CD1c-positive myeloid dendritic cell (primary cell): ENCODE measurements around the gene PTH1R.
A peak's percentile ranks its signal among the peaks of the same experiment; 100 is the strongest.

Source experiments
- DNase-seq: peaks from one replicate; pipeline ENCODE4 v3.0.0-alpha.2; 2016; ENCODE audit errors: extremely low spot score

Gene PTH1R

GRCh38 chr3:46930166-46930944 lies 52.8 kb downstream of the PTH1R start:
- peak; percentile 88 for DNase-seq

DNA sequence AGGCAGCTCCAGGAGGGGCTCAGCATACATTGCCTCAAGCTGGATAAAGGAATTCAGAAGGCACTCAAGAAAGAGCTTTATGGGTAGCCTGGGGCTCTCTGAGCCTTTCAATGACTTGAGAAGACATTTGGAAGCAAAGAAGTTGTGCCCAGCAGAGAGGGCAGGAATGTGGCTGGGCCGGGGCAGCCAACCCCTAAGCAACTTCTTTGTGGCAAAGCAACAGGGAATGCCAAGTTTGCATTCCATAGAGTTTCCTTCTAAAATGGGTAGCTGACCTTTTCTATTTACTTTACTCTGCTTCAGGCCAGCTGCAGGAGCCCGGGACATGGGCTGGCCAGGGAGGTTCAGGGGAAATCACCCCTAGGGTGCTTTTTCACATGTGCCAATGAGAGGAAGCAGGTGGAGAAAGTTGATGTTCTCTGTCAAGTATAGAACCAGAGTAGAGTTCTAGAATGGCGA lies 53.5 kb downstream of the PTH1R start:
- no peak for DNase-seq

DNA sequence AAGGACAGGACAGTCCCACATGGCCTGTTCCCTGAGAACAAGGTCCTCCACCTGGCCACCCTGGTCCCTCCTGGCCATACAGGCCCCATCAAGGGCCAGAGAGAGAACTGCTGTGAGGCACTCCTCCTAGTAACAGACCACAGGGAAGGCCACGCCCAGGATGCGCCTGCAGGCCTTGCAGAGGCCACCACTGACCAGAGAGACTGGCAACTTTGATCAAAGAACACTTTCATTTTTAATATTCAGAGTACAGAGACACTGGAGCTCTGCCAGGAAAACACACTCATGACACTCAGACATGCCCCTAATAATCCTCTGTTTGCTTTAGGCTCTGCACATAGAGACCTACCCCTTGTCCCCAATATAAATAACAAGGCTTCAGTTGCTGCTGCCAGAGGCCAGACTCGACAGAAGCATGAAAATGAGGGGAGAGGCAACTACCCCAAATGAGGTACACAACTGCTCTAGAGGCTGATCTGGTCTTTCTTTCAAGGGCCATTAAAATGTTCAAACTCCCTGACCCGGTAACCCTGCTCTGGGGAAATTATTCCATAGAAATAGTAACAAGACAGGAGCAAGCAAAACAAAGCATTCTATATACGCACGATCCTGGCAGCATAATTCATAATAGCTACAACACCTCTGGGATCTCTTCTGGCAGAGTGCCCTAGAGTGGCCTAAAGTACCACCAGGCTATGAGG lies 54.3 kb downstream of the PTH1R start:
- peak; percentile 32 for DNase-seq

DNA sequence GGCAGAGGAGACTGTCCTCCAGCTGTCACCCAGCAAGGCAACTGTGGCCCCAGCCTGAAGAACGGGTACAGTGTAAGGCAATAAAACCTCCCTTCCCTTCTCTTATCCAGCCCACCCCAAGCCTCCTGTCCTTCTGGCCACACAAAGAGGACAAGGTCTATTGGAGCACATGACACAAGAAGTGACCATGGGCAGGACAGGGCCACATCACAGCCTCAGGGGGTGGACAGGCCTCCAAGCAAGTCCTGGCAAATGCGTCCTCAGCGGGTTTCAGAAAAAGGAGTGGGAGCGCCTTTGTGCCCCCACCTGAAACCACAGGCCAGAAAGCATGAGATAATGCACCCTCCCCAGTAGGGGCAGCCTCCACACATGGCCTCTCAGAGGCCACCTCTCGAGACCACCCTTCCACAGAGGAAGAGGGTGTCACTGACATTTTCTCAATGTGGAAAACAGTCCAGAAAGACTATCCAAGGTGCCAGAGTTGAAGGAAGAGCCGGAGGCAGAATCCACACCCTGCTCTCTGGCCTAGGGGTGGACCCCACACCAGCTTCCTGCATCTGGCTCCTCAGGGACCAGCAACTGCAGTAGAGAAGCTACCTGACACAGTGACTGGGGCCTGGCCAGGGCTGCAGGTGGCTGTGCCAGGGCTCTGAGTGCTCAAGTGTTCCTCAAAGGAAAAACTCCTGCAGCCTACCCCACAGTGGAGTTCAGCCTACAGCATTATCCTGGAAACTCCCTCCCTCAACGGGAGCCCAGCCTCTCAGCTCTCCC lies 55.1 kb downstream of the PTH1R start:
- DNase-seq = no peak

DNA sequence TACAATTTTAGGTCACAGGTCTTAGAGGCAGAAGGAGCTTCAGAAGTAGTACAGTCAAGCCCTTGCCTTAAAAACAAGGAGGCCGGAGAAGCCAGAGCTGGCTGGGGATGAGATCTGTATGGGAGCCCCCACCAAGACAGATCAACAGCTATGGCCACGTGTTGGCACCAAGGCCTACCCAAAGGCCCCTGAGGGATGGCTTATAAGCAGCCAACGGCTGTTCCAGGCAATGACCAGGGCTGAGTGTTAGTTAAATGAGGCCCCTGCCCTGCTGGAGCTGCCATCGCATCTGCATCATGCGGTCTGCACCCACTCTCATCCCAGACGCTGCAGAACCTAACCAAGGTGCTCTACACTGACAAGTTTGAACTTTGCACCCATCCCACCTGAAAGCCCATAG lies 55.7 kb downstream of the PTH1R start:
- DNase-seq = no peak

DNA sequence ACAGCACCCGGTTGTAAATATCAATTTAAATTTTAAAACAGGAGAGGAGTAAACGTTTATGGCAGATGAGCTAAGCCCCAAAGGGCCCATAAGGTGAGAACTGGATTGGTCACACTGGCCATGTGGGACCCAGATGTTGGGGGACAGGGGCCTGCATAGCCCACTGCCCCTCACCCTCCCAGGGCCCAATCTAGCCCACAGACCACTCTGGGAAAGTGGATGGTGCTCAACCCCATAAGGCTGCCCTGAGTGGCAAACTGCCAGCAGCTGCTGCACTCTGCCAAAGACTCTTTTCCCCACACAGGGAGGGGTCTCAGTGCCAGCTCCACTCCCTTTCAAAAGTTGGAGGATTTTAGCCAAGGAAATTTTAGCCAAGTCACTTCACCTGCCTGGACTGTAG lies 56.6 kb downstream of the PTH1R start:
- no peak for DNase-seq

GRCh38 chr3:46934498-46935167 lies 57.1 kb downstream of the PTH1R start:
- DNase-seq = no peak

- no peak for DNase-seq
These were observed 57.8 kb downstream of the PTH1R start for GRCh38 chr3:46935168-46935858.

GRCh38 chr3:46935989-46936558 lies 58.6 kb downstream of the PTH1R start:
- peak; percentile 79 for DNase-seq

- peak; percentile 47 for DNase-seq
These were observed 59.3 kb downstream of the PTH1R start for GRCh38 chr3:46936733-46937250.

- DNase-seq = no peak
These were observed 60.6 kb downstream of the PTH1R start for GRCh38 chr3:46938118-46938517.

DNA sequence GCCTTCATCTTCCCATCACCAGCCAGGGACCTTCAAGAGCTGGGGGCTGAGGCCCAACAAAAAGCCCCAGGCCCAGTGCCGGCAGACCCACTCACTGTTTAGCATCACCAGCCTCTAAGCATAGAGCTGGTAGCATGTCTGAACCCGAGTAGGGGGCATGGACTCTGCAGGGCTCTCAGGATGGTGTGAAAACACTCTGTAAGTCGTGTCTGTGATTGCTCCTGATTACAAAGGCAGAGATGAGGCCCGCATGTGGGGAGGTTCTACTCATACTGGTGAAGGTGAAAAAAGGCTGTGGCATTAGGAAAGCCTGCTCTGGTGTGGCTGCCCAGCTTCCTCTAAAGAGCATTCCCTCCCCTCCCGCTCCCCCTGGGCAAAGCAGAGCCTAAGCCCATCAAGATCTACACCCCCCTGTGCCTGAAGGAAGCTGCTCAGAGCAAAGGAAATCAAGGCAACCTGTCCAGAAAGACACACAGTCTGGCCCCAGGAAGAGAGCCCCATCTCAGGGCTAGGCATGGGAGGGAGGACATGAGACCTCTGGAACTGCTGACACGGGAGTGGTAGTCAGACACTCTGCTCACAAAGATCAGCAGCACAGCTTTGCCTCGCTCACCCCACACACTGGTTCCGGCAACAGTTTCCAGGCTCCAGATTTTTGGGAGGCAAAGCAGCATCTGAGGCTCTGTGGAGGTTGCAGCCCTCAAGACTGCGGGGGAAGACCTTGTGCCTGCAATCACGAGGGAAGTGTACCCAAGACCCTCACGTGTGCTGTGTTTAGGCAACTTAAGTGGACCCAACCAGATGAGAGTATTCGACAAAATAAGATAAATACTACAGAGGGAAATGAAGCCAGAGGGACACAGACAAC lies 62.3 kb downstream of the PTH1R start:
- DNase-seq = peak; percentile 40

GRCh38 chr3:46942076-46942475 lies 64.6 kb downstream of the PTH1R start:
- no peak for DNase-seq

DNA sequence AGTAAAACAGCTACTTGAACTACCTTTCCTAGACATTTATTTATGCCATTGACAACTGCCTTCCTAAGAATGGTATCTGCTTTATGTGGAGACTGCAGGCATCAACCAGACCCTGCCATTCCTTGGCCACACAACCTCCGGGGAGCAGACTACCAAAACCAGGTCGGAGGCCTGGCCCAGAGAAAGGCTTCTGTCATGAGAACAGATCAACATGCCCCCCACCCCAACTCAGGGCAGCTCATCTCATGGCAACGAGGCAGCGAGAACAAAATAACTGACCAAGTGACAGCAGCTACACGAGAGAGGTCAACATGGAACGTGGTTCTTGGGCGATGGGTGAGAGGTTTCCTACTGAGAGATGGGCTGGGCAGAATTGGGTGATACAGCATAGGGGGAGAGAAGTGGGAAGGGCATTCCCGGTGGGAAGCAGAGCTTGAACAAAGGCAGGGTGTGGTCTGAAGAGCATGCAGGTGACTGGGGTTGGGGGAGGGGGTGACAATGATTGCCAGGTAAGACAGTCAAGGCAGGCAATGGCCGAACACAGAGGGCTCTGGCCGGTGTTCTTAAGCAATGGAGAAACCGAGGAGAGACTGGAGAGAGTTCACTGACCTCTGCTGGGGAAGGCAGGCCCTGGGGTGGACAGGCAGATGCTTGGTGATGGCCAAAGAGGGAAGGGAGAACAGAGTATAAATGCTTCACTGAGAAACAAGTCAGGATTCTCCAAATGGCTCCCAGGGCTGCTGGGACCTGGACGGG lies 65.1 kb downstream of the PTH1R start:
- no peak for DNase-seq

DNA sequence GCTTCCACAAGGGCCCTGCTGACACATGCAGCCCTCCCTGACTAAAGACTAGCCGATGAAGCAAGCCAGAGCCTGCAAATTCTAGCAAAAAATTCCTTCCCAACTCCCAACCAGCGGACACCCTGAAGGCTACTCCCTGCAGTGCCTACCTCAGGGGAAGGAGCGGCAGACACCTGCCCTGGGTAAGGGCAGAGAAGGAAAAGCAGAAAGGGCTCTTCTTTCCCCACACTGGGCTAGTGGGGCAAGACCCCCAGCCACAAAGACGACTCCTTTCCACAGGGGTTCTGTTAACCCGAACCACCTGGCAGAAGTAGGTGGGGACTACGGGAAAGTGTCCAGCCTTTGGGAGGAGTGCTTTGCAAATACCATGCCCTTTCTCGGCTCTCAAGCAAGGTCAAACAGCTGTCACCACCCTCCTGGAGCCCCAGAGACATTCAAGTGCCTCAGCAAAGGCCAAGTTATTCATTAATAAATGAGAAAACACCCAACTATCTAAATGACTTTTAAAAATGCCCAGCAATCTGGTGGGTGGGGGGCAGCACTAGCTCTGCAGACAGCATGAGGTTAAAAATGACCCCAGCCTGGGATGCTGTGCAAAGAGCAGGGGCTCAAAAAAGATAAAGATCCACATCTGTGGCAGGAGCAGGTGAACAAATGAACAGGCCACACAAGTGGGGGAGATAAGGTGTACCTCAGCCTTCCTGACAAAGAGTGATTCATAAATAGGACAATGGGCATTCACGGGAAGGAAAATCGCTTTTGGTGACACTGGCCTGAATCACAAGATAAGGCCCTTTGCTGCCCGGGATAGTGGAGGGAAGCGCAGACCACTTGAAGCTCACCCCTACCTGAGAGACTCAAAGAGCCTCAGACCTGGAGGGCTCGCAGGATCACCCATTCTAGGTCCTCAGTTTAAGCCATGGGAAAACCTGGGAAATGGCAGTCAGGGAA lies 66.0 kb downstream of the PTH1R start:
- DNase-seq = no peak

DNA sequence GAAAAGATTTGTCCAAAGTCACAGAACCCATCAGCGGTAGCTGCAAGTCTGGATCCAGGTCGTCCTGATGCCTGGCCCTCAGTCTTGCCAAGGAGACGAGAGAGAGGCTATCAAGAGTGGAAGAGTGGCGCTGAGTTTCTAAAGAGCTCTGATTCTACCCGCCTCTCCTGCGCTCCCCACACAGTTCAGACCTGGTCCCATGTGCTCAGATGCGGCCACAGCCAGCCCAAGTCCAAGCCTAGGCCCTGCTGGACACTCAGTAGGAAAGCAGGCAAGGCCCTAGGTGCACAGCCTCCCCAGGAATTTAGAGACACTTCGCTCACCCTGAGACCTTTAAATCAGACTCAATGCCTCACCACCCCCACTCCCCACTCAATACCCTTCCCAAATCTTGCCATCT lies 66.7 kb downstream of the PTH1R start:
- no peak for DNase-seq

DNA sequence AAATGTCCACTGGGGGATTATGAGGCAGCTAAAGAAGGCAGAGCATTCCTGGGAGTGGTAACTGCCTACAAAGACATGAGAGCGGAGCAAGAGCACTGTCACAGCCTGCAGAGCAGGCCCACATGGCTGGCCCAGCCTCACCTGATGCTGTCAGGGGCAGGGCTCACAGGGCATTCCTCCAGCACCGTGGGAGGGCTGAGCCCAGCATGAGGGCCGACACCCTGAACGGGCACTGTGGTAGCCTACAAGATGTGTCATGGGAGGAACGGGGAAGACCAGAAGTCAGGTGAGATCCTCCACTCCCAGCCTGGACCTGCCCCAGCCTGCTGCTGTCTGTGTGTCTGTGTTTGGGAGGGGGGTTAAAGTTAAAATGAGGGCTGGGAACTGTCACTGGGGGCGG lies 68.9 kb downstream of the PTH1R start:
- no peak for DNase-seq
